Measurements from ENCODE around the gene PTPRN2.

- TF ChIP-seq CTCF (IDR thresholded peaks at IDR 0.05) (no peak), POLR2A (IDR thresholded peaks at IDR 0.05) (no peak), EP300 (IDR thresholded peaks at IDR 0.05) (no peak)
Measured at GRCh38 chr7:158186864-158187693, 400.5 kb downstream of the PTPRN2 start.
